ENCODE results near the gene DLG2. TPM values are rescaled to one million over a fixed set of nuclear protein-coding genes. Genes with fewer than 3 reads are reported as not detected.
"Not testable (repeated sequence)": the region's sequence is repeated elsewhere in the genome, so short reads cannot be mapped to it uniquely, and the experiment has no call there.

Gene DLG2
- total and polyA plus RNA-seq, 2 of the 4 experiments (the other 2 are of a cell fraction), result 0.31 to 0.36 TPM

DNA sequence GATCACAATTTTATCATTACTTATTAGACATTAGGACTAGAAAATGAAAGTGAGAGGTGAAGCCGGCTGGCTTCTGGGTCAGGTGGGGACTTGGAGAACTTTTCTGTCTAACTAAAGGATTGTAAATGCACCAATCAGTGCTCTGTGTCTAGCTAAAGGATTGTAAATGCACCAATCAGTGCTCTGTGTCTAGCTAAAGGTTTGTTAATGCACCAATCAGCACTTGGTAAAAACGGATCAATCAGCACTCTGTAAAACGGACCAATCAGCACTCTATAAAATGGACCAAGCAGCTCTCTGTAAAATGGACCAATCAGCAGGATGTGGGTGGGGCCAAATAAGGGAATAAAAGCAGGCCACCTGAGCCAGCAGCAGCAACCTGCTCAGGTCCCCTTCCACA, 20.9 kb downstream of the DLG2 start:
- H2BK5ac ChIP-seq (ENCODE audit: low read depth, low read length, poor library complexity, severe bottlenecking); H4K20me1 ChIP-seq (ENCODE audit: insufficient read depth, low read length); H4K91ac ChIP-seq (ENCODE audit: insufficient read depth, low read depth, low read length); ATAC-seq (ENCODE audit: low read depth); CTCF ChIA-PET; intact Hi-C loops (cut with micrococcal nuclease); H3K23ac ChIP-seq (ENCODE audit: low read depth, low read length); H3K4ac ChIP-seq (ENCODE audit: low read depth, low read length); in situ Hi-C loops (cut with MboI; ENCODE audit: low sequenced_read_pairs); H3K9me1 ChIP-seq (ENCODE audit: insufficient read depth, low read length); H2BK120ac ChIP-seq (ENCODE audit: low read depth, low read length); H3K56ac ChIP-seq (ENCODE audit: extremely low read depth, insufficient read depth, low read length); H2AK5ac ChIP-seq (ENCODE audit: low read depth, low read length); POLR2A ChIA-PET (ENCODE audit: unreplicated experiment); H3K18ac ChIP-seq (ENCODE audit: low read depth, low read length); H3K79me1 ChIP-seq (ENCODE audit: low read depth in 1 of 2, low read length in 2 of 2); DNase-seq; dilution Hi-C loops (cut with HindIII; ENCODE audit: low sequenced_read_pairs, unreplicated experiment); BruUV-seq (replicated peaks); H3K27ac ChIP-seq (ENCODE audit: insufficient read depth, low read length); H2AK9ac ChIP-seq (replicated peaks; ENCODE audit: low read depth, low read length, poor library complexity); H2BK15ac ChIP-seq (ENCODE audit: low read depth, low read length); H4K5ac ChIP-seq (ENCODE audit: low read depth, low read length); H3K4me1 ChIP-seq (ENCODE audit: control insufficient read depth, insufficient read depth, low read length); H2BK20ac ChIP-seq (ENCODE audit: low read depth, low read length); H3K4me2 ChIP-seq (ENCODE audit: low read depth, low read length); H3K36me3 ChIP-seq (ENCODE audit: control insufficient read depth, insufficient read depth, low read length); H3K9ac ChIP-seq (ENCODE audit: low read depth, low read length); H3K9me3 ChIP-seq (ENCODE audit: control insufficient read depth, insufficient read depth, low read length); H3K27me3 ChIP-seq (ENCODE audit: control insufficient read depth, insufficient read depth, low read length); H2AFZ ChIP-seq (replicated peaks; ENCODE audit: low read length, poor library complexity); H4K8ac ChIP-seq (ENCODE audit: low read depth in 2 of 2, low read length in 2 of 2); H3K4me3 ChIP-seq (ENCODE audit: insufficient read depth, low read depth, low read length); H3K14ac ChIP-seq (replicated peaks; ENCODE audit: low read depth, low read length): not testable (repeated sequence)
- WGBS, 2 experiments (ENCODE audit: extremely low coverage in 2 of 2, insufficient read length in 1 of 2), result no CpG with 5 or more reads among the region's 3 CpGs

Data from IMR-90 (cell line).